Measurements from ENCODE around the gene PPDPF.
"Not testable (repeated sequence)": the region's sequence is repeated elsewhere in the genome, so short reads cannot be mapped to it uniquely, and the experiment has no call there.

The PPDPF gene

DNA sequence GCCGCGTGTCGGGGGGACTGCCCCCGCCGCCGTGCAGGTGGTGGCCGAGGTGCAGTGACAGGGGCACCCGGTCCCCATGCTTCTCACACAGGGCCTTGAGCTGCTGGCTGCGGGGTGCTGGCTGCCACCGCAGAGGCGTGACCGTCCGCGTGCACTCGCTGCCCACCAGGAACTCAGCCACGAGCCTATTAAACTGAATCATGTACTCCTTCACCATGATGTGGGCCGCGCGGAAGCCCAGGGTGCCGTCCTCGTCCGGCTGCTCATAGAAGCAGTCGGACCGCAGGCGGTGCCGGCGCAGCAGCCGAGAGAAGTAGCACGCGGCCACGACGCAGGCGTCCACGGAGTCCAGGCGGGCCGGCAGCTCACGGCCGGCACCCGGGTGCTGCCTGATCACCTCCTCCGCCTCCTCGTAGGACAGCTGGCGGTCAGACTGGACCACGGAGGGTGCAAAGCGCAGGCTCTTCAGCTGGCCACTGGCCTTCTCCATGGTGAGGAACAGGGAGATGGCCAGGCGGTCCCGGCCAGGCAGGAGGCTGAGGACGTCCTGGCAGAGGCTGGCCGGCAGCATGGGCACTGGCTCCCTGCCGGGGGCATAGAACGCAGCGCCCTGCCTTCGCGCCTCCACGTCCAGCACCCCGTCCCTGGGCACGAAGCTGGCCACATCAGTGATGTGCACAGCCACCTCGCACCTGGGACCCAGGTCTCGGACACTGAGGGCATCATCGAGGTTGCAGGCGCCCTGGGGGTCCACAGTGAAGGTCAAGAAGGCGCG, 43.7 kb downstream of the PPDPF start:
- no peak for DNase-seq (ENCODE audit: low read depth in 2 of 2)

DNA sequence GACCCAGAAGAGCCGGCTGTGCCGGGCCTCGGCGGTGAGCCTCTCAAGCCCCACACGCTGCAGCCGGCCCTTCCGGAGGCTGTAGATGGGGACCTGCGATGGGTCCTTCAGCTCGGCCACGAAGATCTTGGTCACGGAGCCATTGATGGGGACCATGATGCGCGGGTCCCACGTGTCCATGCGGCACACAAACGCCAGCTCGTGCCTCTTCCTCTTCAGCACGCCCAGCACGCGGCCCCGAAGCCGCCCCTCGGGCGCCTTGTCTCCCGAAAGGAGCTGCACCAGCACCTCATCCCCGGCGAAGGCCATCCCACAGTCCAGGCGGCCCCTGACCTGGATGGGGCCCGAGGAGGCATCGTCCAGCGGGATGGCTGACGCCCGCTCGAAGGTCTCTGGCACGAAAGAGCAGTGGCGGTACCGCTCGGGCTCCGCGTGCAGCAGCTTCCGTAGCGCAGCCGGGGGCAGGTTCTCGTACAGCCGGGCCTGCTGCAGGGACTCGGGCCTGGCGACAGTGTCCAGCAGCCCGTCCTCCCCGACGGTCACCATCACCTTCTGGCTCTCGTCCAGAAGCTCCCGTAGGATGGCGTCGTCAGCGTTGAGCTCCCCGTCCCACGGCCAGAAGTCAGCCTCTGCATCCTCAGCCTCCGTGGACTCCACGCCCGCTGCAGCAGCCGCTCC, 44.6 kb downstream of the PPDPF start:
- no peak for DNase-seq (ENCODE audit: low read depth in 2 of 2)

DNA sequence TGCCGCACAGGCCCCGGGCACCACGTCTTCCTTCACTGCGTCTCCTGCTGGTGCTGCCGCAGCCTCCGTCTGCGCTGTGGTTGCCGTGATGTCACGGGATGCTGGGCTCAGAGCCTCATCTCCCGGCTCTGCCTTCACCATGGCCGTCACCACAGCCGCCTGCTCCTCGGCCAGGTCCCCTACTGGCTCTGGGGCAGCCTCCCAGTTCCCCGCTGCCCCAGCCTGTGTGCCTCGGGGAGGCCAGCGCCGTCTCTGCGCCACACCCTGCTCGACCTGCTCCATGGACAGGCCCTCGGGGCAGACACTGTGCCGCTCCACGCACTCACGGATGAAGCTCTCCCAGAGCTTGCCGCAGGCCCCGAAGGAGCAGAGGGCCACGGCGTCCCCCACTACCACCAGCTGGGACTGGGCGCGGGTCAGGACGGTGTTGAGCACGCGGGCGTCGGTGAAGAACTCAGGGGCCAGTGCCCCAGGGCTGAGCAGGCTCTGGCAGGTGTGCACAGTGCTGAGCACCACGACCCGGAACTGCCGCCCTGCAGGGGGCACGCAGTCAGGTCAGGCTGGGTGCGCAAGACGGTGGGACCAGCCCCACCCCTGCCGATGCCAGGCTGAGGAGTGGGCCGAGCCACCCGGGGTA, 45.3 kb downstream of the PPDPF start:
- no peak for DNase-seq (ENCODE audit: low read depth in 2 of 2)

- no peak for DNase-seq (ENCODE audit: low read depth in 2 of 2)
Observed at GRCh38 chr20:63566395-63567135, 46.0 kb downstream of the PPDPF start.

GRCh38 chr20:63567136-63567385, 46.5 kb downstream of the PPDPF start:
- DNase-seq (ENCODE audit: low read depth in 2 of 2), result no peak

GRCh38 chr20:63567386-63568169, 47.0 kb downstream of the PPDPF start:
- peak in 1 of 2 donors; percentile 36 for DNase-seq (ENCODE audit: low read depth in 2 of 2)

GRCh38 chr20:63568170-63568981, 47.8 kb downstream of the PPDPF start:
- no peak for DNase-seq (ENCODE audit: low read depth in 2 of 2)

GRCh38 chr20:63568986-63569949, 48.7 kb downstream of the PPDPF start:
- DNase-seq (ENCODE audit: low read depth in 2 of 2), result no peak

DNA sequence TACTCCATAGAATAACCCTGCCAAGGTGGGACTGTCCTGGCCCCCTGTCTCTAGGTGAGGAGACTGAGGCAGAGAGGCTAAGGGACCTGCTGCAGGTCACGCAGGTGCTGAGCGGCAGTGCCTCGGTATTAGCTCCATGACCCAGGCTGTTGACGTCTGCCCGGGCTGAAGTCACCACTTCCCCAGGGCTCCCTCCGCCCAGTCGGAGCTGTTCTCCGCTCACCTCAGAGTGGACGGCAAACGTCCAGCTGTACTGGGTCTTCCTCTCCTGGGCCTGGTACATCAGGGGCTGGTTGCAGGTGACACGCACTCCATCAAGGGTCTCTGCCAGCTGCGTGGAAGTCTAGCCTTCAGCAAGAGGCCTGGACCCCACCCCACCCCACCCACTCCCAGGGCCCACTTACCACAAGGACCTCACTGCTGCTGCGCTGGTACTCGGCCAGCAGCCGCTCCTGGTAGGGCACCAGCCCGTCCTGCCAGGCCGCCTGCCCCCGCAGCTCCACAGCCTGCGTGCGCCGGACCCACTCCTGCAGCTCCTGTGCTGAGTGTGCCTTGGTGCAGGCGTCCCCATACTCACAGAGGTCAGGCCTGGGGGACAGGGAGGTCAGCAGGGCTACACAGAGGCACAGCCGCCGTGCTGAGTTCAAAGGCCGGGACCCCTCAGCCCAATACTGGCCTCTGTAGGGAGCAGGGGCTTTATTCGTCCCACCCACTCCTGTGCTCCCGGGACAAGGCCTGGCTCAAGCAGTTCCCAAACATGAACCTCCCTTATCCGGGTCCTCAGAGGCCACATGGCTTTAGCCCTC, 49.9 kb downstream of the PPDPF start:
- no peak for DNase-seq (ENCODE audit: low read depth in 2 of 2)

- DNase-seq (ENCODE audit: low read depth in 2 of 2), result not testable (repeated sequence)
Observed at GRCh38 chr20:63571087-63571478, 50.5 kb downstream of the PPDPF start.
